IPS-20b (cell line): Measurements from ENCODE around the gene PEPD.

ENCODE experiments used
- H3K27ac ChIP-seq: one replicate; pipeline ENCODE4 v1.5.1; 2013; ENCODE audit warnings: low read length
- H3K27me3 ChIP-seq: 2 replicates; pipeline ENCODE4 v1.6.1; 2013; ENCODE audit warnings: mild to moderate bottlenecking, low read length, inconsistent platforms; ENCODE audit not compliant: insufficient read depth
- H3K36me3 ChIP-seq: 2 replicates; pipeline ENCODE4 v1.6.1; 2013; ENCODE audit warnings: low read depth, mild to moderate bottlenecking, inconsistent platforms, low read length, moderate library complexity; ENCODE audit not compliant: insufficient read depth
- H3K4me1 ChIP-seq: 2 replicates; pipeline ENCODE4 v1.6.1; 2013; ENCODE audit warnings: mild to moderate bottlenecking, control low read depth, inconsistent platforms, low read length, moderate library complexity; ENCODE audit not compliant: insufficient read depth
- H3K4me3 ChIP-seq: 2 replicates; pipeline ENCODE4 v1.5.1; 2013; ENCODE audit warnings: mild to moderate bottlenecking, low read length, inconsistent platforms
- H3K9ac ChIP-seq: 2 replicates; pipeline ENCODE4 v1.6.1; 2013; ENCODE audit warnings: low read depth, mild to moderate bottlenecking, inconsistent platforms, low read length, moderate library complexity
- H3K9me3 ChIP-seq: 2 replicates; pipeline ENCODE4 v1.6.1; 2013; ENCODE audit warnings: mild to moderate bottlenecking, low read depth, low read length, inconsistent platforms; ENCODE audit not compliant: insufficient read depth

Gene PEPD

GRCh38 chr19:33409906-33410685 lies 111.5 kb downstream of the PEPD start:
- no peak overlapping the region for H3K4me3 ChIP-seq
- peaks cover 3% of the 10 kb centered on the region; the same call in 1 of the 2 replicates for H3K4me1 ChIP-seq
- H3K9me3 ChIP-seq: no peaks in the 10 kb centered on the region
- no peak overlapping the region for H3K9ac ChIP-seq
- no peak overlapping the region for H3K27ac ChIP-seq
- H3K27me3 ChIP-seq: no peaks in the 10 kb centered on the region
- H3K36me3 ChIP-seq: no peaks in the 10 kb centered on the region

GRCh38 chr19:33408538-33409434 lies 112.8 kb downstream of the PEPD start:
- H3K36me3 ChIP-seq: no peaks in the 10 kb centered on the region
- H3K4me1 ChIP-seq: peaks cover 3% of the 10 kb centered on the region; the same call in 1 of the 2 replicates
- no peaks in the 10 kb centered on the region for H3K27me3 ChIP-seq
- no peak overlapping the region for H3K27ac ChIP-seq
- H3K4me3 ChIP-seq: no peak overlapping the region
- H3K9ac ChIP-seq: no peak overlapping the region
- no peaks in the 10 kb centered on the region for H3K9me3 ChIP-seq

- no peaks in the 10 kb centered on the region for H3K36me3 ChIP-seq
- H3K4me3 ChIP-seq: no peak overlapping the region
- no peak overlapping the region for H3K9ac ChIP-seq
- H3K9me3 ChIP-seq: no peaks in the 10 kb centered on the region
- peaks cover 3% of the 10 kb centered on the region; the same call in 1 of the 2 replicates for H3K4me1 ChIP-seq
- no peaks in the 10 kb centered on the region for H3K27me3 ChIP-seq
- H3K27ac ChIP-seq: no peak overlapping the region
Measured at GRCh38 chr19:33408116-33408515, 113.5 kb downstream of the PEPD start.

DNA sequence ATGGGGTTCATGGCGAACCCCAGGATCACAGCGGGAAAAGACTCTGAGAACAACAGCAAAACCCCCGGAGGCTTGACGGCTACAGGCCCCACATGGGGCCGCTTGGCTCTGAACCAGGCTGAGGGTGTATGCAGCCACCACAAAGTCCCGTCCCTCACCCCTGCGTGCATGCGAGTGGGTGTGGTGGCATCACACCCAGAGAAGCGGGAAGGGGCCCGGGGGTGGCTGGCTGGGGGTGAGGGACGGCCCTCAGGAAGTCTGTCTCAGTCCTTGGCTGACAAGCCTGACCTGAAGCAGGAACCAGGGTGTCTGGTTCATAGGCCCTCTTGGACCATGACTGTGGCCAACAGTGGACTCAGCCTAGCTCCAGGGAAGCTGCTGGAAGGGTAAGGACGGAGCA lies 113.9 kb downstream of the PEPD start:
- no peak overlapping the region for H3K4me3 ChIP-seq
- no peaks in the 10 kb centered on the region for H3K27me3 ChIP-seq

GRCh38 chr19:33407140-33407551 lies 114.4 kb downstream of the PEPD start:
- no peaks in the 10 kb centered on the region for H3K36me3 ChIP-seq
- peaks cover 3% of the 10 kb centered on the region; the same call in 1 of the 2 replicates for H3K4me1 ChIP-seq
- H3K4me3 ChIP-seq: no peak overlapping the region
- H3K9me3 ChIP-seq: no peaks in the 10 kb centered on the region
- no peaks in the 10 kb centered on the region for H3K27me3 ChIP-seq
- H3K9ac ChIP-seq: no peak overlapping the region
- H3K27ac ChIP-seq: no peak overlapping the region

More for the DNA sequence above, 113.9 kb downstream of the PEPD start:
- H3K27ac ChIP-seq: no peak overlapping the region
- no peak overlapping the region for H3K9ac ChIP-seq
- no peaks in the 10 kb centered on the region for H3K9me3 ChIP-seq
- peaks cover 3% of the 10 kb centered on the region; the same call in 1 of the 2 replicates for H3K4me1 ChIP-seq
- H3K36me3 ChIP-seq: no peaks in the 10 kb centered on the region

- H3K27me3 ChIP-seq: no peaks in the 10 kb centered on the region
- no peaks in the 10 kb centered on the region for H3K9me3 ChIP-seq
- H3K4me3 ChIP-seq: no peak overlapping the region
- no peaks in the 10 kb centered on the region for H3K36me3 ChIP-seq
- no peak overlapping the region; the same call in 1 of the 2 replicates for H3K9ac ChIP-seq
- H3K27ac ChIP-seq: no peak overlapping the region
- peaks cover 3% of the 10 kb centered on the region; the same call in 1 of the 2 replicates for H3K4me1 ChIP-seq
Measured at GRCh38 chr19:33406521-33407139, 115.0 kb downstream of the PEPD start.

DNA sequence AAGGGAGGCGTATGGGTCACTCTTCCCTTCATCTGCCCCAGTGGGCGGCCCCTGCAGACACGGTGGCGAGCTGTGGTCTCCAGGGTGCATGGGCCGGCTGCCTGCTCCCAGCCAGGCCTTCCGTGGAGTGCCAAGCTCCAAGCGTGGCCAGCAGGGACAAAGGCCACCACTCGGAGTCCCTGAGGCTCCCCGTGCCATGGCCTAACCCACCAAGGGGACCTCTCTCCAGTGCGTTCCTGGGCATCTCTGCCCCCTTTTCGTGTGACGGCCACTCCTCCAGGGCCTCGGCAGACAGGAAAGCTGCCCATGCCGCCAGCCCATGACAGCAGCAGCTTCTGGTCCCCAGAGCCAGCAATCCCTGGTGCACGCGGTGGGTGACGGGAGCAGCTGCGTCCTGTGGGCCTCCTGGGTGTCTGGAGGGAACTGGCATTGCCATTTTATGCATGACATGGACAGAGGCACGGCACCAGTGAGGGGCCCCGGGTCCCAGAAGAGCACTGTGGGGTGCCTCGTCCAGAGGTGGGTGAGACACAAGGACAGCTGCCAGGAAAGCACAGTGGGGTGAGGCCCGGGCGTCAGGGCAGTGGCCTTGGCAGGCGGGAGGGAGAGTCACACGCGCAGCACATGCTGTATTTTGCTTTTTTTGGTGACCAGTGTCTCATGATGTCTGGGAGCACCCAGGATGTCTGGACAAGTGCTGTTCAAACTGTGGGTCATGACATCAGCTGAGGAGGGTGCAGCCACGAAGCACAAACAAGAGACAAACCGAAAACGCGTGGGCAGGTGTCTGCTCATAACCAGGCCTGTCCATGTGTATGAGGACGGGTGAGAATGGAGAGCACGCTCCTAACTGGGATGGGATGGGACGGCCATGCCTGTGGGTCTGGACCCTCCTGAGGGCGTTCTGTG lies 115.8 kb downstream of the PEPD start:
- Histone ChIP-seq H3K9ac (no peak overlapping the region), H3K27ac (no peak overlapping the region), H3K36me3 (no peaks in the 10 kb centered on the region), H3K4me3 (no peak overlapping the region), H3K27me3 (no peaks in the 10 kb centered on the region), H3K4me1 (peaks cover 3% of the 10 kb centered on the region; the same call in 1 of the 2 replicates), H3K9me3 (no peaks in the 10 kb centered on the region)

- Histone ChIP-seq H3K36me3 (no peaks in the 10 kb centered on the region), H3K9ac (no peak overlapping the region), H3K27ac (no peak overlapping the region), H3K9me3 (no peaks in the 10 kb centered on the region), H3K27me3 (no peaks in the 10 kb centered on the region), H3K4me1 (peaks cover 3% of the 10 kb centered on the region; the same call in 1 of the 2 replicates), H3K4me3 (no peak overlapping the region)
Measured at GRCh38 chr19:33405254-33405552, 116.4 kb downstream of the PEPD start.

DNA sequence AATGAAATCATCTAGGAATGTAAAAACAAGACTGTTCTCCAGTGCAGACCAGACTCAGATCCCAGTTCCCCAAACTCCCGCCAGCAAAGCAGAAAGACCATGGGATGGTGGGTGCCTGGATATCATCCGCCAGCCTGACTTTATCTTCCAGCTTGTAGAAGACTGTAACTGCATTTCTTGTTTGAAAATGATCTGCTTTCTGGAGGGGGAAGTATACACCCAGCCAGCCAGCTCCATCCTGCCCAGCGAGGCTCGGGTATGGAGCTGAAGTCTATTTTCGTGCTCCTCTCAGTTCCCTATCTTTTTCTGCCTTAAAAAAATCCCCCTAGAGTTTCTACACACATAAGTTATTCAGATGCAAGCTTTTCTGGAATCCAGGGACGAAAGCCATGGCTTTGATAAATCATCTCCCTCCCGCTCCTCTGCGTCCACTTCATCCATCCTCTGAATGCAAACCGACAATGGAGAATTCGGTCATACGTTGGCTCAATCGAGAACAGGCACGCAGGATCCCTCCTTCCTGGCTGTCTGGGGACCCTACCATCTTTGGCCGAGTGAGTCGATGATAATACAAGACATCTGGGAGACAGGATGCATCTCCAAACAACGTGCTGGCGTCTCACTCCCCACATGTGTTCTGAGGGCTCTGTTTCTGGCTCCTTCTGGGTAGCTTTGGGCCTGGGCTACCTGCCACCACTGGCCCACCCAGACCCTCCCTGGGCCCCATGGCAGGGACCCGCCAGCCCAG lies 116.9 kb downstream of the PEPD start:
- no peak overlapping the region for H3K27ac ChIP-seq
- no peak overlapping the region for H3K4me3 ChIP-seq
- no peaks in the 10 kb centered on the region for H3K27me3 ChIP-seq
- H3K36me3 ChIP-seq: no peaks in the 10 kb centered on the region
- H3K9me3 ChIP-seq: no peaks in the 10 kb centered on the region
- no peak overlapping the region for H3K9ac ChIP-seq
- peaks cover 3% of the 10 kb centered on the region; the same call in 1 of the 2 replicates for H3K4me1 ChIP-seq

GRCh38 chr19:33403973-33404304 lies 117.7 kb downstream of the PEPD start:
- Histone ChIP-seq H3K9ac (no peak overlapping the region), H3K36me3 (no peaks in the 10 kb centered on the region), H3K27me3 (no peaks in the 10 kb centered on the region), H3K9me3 (no peaks in the 10 kb centered on the region), H3K4me3 (no peak overlapping the region), H3K4me1 (peaks cover 3% of the 10 kb centered on the region; the same call in 1 of the 2 replicates), H3K27ac (no peak overlapping the region)
